HPDE6-E6E7 (cell line): ENCODE results near the gene RCL1.
"Not testable (repeated sequence)": the region's sequence is repeated elsewhere in the genome, so short reads cannot be mapped to it uniquely, and the experiment has no call there.

ENCODE experiments used
- DNase-seq: peaks from one replicate; pipeline ENCODE4 v3.0.0; 2011; ENCODE audit warnings: missing footprints; ENCODE audit errors: extremely low spot score

The RCL1 gene

GRCh38 chr9:4883326-4883873 lies 90.7 kb downstream of the RCL1 start:
- no peak for DNase-seq

DNA sequence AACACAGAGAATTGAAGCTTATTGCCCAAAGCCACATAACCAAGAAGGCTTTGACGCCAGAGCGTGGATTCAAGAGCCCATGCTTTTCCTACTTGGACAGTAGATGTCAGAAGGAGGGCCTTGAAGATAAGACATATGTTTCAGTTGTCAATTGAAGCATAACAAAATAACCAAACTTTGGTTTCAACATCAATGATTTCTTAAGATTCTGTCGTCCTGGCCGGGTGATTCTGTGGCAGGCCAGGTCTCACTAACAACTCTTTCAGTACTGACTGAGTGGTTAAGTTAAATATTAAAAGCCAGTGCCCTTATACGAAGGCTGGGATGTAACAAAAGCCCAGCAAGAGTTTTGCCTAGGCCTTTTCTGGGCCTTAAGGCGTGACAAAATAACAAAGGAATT lies 94.0 kb downstream of the RCL1 start:
- no peak for DNase-seq

DNA sequence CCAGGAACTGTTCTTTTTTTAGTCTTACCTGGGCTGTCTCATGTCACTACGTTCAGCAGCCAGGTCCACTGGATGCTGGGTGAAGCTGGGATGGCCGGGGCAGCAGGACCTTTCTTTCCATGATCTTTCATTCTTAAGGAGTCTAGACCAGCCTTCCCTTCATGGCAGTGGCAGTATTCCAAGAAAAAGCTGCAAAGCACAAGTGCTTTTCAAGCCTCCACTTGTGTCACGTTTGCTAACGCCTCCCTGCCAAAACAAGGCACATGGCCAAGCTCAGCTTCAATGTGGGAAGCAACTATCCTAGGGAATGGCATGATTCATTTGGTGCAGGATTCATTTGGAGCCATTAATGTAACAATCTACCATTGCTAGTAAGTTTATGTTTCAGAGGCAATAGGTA lies 94.8 kb downstream of the RCL1 start:
- no peak for DNase-seq

DNA sequence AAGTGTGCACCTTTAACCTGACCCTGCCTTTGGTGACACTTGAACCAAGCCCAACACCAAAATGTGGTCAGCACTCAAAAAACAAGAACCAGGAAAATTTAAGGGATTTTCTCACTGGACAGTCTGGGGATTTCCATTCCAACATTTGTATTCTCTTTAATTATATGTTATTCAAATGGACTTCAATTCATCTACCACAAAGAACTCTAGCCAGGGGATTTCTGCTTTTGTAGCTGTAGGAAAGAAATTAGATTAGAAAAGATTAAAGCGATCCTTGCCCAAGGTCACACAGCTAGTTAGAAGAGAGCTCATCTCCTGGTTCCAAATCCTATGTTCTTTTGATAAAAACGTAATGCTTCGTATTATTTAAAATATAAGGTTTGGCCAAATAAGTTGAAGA lies 97.5 kb downstream of the RCL1 start:
- no peak for DNase-seq

DNA sequence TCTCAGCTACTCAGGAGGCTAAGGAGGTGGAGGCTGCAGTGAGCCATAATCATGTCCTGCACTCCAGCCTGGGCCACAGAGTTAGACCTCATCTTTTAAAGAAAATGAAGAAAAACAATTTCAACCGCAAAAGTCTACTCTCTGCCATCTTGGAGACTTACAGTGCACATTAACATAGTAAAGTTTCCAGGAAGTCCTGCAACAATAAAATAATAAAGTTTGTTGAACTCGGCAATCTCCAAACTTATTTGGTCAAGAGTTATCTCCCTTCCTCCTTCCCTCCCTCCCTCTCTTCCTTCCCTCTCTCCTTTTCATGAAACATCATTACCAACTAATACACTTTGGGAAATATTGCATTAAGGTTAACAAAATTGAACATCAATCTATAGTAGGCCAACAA lies 98.2 kb downstream of the RCL1 start:
- DNase-seq, result no peak

GRCh38 chr9:4891674-4892073 lies 98.9 kb downstream of the RCL1 start:
- DNase-seq, result no peak

DNA sequence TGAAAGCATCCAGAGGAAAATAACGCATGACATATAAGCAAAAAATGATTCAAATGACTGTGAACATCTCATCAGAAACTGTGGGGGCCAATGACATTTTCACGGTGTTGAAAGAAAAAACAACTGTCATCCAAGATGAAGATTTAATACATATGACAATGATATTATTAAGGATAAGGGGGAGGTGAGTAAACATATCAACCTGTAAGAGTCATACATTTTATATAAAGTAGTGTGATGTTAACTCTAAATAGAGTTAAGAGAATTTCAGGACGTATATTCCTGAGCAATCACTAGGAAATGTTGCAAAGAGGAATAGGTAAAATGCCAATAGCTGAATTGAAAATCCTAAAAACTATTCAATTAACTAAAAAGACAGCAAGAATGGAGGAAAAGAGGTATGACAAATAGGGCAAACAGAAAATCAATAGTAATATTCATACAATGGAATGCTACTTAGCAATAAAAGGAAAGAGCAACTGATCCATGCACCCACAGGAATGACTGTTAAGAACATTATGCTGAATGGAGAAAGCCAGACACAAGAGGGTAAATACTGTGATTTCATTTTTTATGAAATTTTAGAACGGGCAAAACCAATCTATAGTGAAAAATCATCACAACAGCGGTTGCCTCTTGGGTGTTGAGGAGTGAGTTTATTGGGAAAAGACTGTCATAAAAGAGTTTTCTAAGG lies 99.9 kb downstream of the RCL1 start:
- no peak for DNase-seq

DNA sequence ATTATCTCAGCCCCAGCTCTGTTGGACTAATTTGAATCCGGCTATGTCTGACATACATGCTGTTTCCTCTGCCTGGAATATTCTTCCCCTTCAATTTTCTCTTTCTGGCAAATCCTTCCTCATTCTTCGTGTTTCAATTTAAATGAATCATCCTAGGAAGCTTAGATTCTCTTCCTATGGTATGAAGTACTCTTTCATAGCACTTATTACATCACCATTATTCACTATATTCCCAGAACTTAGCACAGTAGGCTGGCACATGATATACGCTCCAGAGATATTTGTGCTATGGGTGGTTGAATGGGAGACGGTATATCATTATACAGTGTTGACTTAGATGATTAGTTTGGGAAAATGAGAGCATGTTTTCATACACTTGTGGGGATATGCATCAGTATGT lies 101.3 kb downstream of the RCL1 start:
- DNase-seq, result peak; percentile 15

DNA sequence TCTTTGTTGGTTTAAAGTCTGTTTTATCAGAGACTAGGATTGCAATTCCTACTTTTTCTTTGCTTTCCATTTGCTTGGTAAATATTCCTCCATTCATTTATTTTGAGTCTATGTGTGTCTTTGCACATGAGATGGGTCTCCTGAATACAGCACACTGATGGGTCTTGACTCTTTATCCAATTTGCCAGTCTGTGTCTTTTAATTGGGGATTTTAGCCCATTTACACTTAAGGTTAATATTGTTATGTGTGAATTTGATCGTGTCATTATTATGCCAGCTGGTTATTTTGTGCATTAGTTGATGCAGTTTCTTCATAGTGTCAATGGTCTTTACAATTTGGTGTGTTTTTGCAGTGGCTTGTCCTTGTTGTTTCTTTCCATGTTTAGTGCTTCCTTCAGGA lies 107.1 kb downstream of the RCL1 start:
- not testable (repeated sequence) for DNase-seq

- DNase-seq, result not testable (repeated sequence)
Measured at GRCh38 chr9:4901401-4902134, 108.8 kb downstream of the RCL1 start.

DNA sequence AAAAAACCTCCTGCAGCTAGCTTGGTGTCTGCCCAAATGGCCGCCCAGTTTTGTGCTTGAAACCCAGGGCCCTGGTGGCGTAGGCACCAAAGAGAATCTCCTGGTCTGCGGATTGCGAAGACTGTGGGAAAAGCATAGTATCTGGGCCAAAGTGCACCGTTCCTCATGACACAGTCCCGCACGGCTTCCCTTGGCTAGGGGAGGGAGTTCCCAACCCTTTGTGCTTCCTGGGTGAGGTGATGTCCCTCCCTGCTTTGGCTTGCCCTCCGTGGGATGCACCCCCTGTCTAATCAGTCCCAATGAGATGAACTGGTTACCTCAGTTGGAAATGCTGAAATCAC lies 109.4 kb downstream of the RCL1 start:
- DNase-seq, result no peak

DNA sequence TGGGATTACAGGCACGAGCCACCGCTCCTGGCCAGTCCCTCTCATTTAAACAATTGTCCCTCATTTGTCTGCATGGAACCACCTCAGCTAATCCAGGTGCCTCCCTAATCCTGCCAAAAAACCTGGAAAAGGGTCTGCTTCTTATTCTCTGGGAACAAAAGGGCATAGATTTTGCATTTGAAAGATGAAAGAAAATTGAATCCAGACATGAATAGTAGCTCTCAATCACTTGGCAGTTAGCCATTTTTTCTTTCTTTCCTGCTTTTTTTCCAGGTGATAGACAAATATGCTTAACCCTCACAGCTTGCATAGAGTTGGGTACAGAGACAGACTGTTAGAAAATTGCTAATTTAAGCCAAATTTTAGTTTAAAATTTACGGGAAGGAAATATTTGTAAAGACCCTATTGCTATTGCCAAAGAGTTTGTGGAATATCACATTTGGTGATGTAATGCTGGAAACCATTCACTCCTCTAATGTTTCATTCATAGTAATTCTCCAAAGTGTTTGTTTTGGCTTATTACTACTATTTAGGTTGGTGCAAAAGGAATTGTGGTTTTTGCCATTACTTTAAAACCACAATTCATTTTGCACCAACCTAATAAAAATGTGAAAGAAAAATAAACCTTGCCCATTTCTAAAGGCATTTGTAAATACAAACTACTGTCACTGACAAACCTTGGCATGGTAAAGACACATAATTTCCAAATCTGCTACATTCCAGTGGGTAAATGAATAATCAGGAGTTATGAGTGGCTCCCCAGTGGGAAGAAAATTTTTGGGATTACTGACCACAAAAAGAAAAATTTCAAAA lies 111.8 kb downstream of the RCL1 start:
- DNase-seq, result no peak

- DNase-seq, result no peak
Measured at GRCh38 chr9:4905135-4905490, 112.4 kb downstream of the RCL1 start.
